Measurements from ENCODE around the gene ACOT8.
A peak's percentile ranks its signal among the peaks of the same experiment; 100 is the strongest.
"Not testable (repeated sequence)": the region's sequence is repeated elsewhere in the genome, so short reads cannot be mapped to it uniquely, and the experiment has no call there.

ACOT8 gene

GRCh38 chr20:45835825-45836224, 21.4 kb downstream of the ACOT8 start:
- TF ChIP-seq CTCF (IDR thresholded peaks at IDR 0.05; ENCODE audit: control insufficient read depth, insufficient read depth, low read depth, low read length, missing control alignments), result no peak
- H3K4me3 ChIP-seq (ENCODE audit: control insufficient read depth, low read depth, low read length), result peak overlapping the region; percentile 73
- DNase-seq (ENCODE audit: low read depth), result peak; percentile 53

GRCh38 chr20:45835329-45835765, 21.8 kb downstream of the ACOT8 start:
- DNase-seq (ENCODE audit: low read depth), result no peak
- no peak for TF ChIP-seq CTCF (IDR thresholded peaks at IDR 0.05; ENCODE audit: control insufficient read depth, insufficient read depth, low read depth, low read length, missing control alignments)
- peak overlapping the region; percentile 73 for H3K4me3 ChIP-seq (ENCODE audit: control insufficient read depth, low read depth, low read length)

GRCh38 chr20:45834797-45835161, 22.4 kb downstream of the ACOT8 start:
- H3K4me3 ChIP-seq (ENCODE audit: control insufficient read depth, low read depth, low read length), result peak overlapping the region; percentile 73
- no peak for TF ChIP-seq CTCF (IDR thresholded peaks at IDR 0.05; ENCODE audit: control insufficient read depth, insufficient read depth, low read depth, low read length, missing control alignments)
- no peak for DNase-seq (ENCODE audit: low read depth)

- peak overlapping the region; percentile 73 for H3K4me3 ChIP-seq (ENCODE audit: control insufficient read depth, low read depth, low read length)
- DNase-seq (ENCODE audit: low read depth), result no peak
- no peak for TF ChIP-seq CTCF (IDR thresholded peaks at IDR 0.05; ENCODE audit: control insufficient read depth, insufficient read depth, low read depth, low read length, missing control alignments)
Measured at GRCh38 chr20:45833883-45834796, 23.1 kb downstream of the ACOT8 start.

GRCh38 chr20:45833030-45833882, 23.9 kb downstream of the ACOT8 start, which contains the start of gene SNX21:
SNX21 (plus strand) TSS chr20:45833799; CDS start chr20:45833920, 121 bp downstream.
- peak within 1 kb of the TSS; percentile 73 for H3K4me3 ChIP-seq (ENCODE audit: control insufficient read depth, low read depth, low read length)
- peak; percentile 82 for DNase-seq (ENCODE audit: low read depth)
- no peak for TF ChIP-seq CTCF (IDR thresholded peaks at IDR 0.05; ENCODE audit: control insufficient read depth, insufficient read depth, low read depth, low read length, missing control alignments)

GRCh38 chr20:45832619-45833018, 24.6 kb downstream of the ACOT8 start:
- DNase-seq (ENCODE audit: low read depth), result no peak
- no peak for TF ChIP-seq CTCF (IDR thresholded peaks at IDR 0.05; ENCODE audit: control insufficient read depth, insufficient read depth, low read depth, low read length, missing control alignments)
- H3K4me3 ChIP-seq (ENCODE audit: control insufficient read depth, low read depth, low read length), result no peak overlapping the region

GRCh38 chr20:45829673-45830106, 27.5 kb downstream of the ACOT8 start:
- DNase-seq (ENCODE audit: low read depth); H3K4me3 ChIP-seq (ENCODE audit: control insufficient read depth, low read depth, low read length): not testable (repeated sequence)
